ENCODE measurements around the gene SMPX.
A peak's percentile ranks its signal among the peaks of the same experiment; 100 is the strongest.
"Not testable (repeated sequence)": the region's sequence is repeated elsewhere in the genome, so short reads cannot be mapped to it uniquely, and the experiment has no call there.

SMPX gene
- 0 reads per million in 2 donors for total RNA-seq

DNA sequence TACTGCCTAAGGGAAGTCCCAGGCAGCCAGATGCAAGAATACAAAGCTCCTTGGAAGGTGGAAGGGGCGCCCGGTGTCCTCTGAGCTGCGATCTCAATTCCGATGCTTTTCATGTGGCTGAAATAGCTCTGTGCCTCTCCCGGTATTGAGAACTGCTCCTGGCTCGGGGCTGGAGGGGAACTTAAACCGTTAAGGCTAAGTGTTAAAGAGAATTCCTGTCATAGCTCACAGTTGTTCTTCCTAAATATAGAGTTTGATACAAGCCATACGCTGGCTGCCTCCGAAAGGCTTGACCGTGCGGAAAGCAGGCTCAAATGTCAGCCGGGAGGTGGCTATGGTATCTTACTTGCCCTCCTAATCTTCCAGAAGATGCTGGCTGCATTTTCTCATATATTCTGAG is at the start of gene SMPX:
Gene SMPX, minus strand, starts transcription at position 157 of the 400 bp plus-strand sequence. CDS start 3,826 bp downstream, outside the sequence.
- DNase-seq: no peak

DNA sequence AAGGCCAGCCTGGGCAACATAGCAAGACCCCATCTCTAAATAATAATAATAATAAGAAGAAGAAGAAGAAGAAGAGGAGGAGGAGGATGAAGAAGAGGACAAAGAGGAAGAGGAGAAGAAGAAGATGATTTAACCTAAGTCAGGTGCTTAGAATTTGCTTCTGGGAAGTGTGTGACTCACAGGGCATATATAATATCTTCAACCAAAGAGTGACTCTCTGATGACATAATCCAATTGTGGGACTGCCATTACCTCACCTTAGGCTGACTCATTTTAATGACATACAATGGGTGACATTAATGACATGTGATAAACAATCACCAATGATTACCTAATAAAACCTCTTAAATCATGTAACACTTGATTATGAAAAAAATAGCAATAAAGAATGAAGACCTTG is 48.8 kb upstream of the SMPX start:
- no peak for DNase-seq

DNA sequence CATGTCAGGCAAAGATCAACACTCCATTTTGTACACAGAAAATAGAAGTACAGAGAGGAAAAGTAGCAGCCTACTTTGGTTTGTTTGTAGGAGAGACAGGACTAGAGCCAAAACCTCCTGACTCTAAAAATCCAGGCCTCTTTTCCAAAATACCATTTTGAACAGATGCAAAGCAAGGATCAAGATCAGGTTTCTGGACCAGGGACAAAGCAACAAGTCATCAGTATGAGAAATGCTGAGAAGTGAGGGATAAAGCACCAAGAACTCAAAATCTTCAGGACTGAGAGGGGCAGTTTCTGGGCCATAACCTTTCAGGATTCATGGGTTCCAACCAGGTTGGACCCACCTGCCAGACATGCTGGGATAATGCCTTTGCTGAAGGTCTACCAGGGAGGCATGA is 44.9 kb upstream of the SMPX start:
- no peak for DNase-seq

GRCh38 chrX:21802054-21802670 is 44.2 kb upstream of the SMPX start:
- no peak for DNase-seq

GRCh38 chrX:21800344-21800770 is 42.4 kb upstream of the SMPX start:
- no peak for DNase-seq

GRCh38 chrX:21799767-21800166 is 41.9 kb upstream of the SMPX start:
- DNase-seq: no peak

DNA sequence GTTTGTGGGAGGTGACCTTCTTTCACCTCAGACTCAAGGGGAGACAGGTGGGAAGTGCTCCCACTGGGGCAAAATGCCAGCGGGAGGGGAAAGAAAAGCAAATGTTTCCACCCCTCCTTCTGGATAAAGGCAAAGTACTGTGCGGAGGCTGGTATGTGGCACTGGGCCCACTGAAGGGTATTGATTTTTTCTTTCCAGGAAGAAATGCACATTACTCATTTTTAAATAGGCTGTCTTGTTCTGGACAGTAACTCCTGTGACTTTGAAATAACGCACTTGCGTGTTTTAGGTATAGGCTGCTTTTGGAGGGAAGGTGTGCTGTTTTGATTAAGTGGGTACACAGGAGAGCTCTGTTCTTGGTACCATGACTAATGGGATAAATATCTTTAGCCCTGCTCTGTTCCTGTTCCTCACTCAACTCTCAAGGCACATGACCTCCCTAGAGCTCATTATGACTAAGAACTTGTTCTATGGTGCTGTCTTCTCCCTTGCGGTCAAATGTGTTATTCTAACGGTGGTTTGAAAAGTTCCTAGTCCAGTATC is 40.8 kb upstream of the SMPX start:
- DNase-seq: no peak

DNA sequence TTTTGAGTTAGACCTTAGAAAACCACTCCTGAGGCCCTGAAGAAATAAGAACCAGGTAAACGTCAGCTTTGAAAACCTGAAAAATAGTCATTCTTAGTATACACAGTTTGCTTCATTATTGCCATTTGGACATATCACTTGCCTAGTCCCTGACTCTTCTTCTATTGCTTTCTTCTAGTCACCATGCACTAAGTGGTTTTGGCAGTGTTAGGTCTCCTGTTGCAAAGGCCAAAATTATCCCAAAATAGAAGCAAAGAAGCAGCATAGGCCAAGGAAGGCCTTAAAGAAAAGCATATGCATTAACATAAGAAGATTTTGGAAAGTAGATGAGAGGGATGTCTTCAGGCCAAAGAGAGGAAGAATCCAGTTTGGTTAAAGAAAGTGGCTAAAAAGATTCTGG is 24.1 kb upstream of the SMPX start:
- no peak for DNase-seq

DNA sequence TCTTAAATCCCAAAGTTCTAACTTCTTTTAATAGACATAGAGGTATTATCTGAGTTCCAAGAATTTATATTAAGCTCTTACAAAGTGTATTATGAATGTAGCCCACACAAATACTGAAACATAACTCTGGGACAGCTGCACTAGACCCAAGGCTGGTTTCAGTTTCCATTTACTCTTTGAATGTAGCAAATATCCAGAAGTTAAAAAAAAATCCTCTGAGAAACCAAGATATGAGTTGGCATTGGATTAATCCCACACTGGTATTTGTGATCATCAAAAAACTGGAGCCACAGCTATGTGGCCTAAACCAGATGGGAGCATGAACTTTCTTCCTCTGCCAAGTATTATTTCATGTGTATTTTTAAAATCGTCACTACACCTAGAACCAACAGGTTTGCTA is 23.6 kb upstream of the SMPX start:
- no peak for DNase-seq

- no peak for DNase-seq
These were observed 21.2 kb upstream of the SMPX start for GRCh38 chrX:21779095-21779494.

DNA sequence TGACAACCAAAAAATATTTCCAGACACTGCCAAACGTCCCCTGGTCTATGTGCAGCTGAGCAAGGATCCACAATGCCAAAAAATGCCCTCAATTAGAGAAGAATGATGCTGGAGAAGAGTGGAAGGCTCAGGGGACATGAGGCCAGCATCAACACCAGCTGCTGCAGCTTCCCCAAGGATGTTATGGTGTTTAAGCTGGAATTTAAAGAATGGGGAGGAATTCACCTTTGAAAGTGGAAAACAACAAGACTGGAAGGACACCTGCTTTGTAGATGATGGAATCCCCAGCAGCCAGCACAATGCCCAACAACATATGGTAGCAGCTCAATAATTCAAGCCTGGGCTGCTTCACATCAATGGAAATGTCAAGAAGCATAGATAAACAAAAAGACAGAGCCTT is 20.3 kb upstream of the SMPX start:
- no peak for DNase-seq

DNA sequence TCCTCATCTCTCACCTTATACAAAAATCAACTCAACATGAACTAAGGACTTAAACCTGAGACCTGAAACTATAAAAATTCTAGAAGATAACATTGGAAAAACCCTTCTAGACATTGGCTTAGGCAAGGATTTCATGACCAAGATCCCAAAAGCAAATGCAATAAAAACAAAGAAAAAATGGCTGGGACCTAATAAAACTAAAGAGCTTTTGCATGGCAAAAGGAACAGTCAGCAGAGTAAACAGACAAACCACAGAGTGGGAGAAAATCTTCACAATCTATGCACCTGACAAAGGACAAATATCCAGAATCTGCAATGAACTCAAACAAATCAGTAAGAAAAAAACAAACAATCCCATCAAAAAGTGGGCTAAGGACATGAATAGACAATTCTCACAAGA is 17.2 kb upstream of the SMPX start:
- DNase-seq: not testable (repeated sequence)

DNA sequence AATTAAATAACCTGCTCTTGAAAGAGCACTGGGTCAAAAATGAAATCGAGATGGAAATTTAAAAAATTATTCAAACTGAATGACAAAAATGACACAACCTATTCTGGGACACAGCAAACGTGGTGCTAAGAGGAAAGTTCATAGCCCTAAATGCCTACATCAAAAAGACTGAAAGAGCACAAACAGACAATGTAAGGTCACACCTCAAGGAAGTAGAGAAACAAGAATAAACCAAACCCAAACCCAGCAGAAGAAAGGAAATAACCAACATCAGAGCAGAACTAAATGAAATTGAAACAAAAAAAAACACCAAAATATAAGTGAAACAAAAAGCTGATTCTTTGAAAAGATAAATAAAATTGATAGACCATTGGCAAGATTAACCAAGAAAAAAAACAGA is 15.1 kb upstream of the SMPX start:
- DNase-seq: not testable (repeated sequence)

- no peak for DNase-seq
These were observed 12.9 kb upstream of the SMPX start for GRCh38 chrX:21770631-21771321.

- no peak for DNase-seq
These were observed 8.2 kb upstream of the SMPX start for GRCh38 chrX:21766101-21766500.

GRCh38 chrX:21764008-21764407 is 6.1 kb upstream of the SMPX start:
- no peak for DNase-seq

GRCh38 chrX:21758488-21758887 is 572 bp upstream of the SMPX start:
- DNase-seq: no peak

- no peak for DNase-seq
These were observed 959 bp downstream of the SMPX start for GRCh38 chrX:21756785-21757529.

GRCh38 chrX:21749924-21750323 is 8.0 kb downstream of the SMPX start:
- DNase-seq: no peak

GRCh38 chrX:21748235-21748634 is 9.7 kb downstream of the SMPX start:
- no peak for DNase-seq

- no peak for DNase-seq
These were observed 10.4 kb downstream of the SMPX start for GRCh38 chrX:21747558-21747957.

GRCh38 chrX:21745756-21746155 is 12.2 kb downstream of the SMPX start:
- peak in 3 of 5 experiments; percentile 4 to 18 (median 9) for DNase-seq

GRCh38 chrX:21744721-21745120 is 13.2 kb downstream of the SMPX start:
- no peak for DNase-seq

- no peak for DNase-seq
These were observed 13.9 kb downstream of the SMPX start for GRCh38 chrX:21744060-21744459.
